Right lobe of liver (tissue), 6 donors: ENCODE results near the gene CD99. TPM values are rescaled to one million over a fixed set of nuclear protein-coding genes. Genes with fewer than 3 reads are reported as not detected.

Source experiments
- ATAC-seq, 4 donors: fragments of 200-7000 bp; cut with Tn5 transposase; one replicate each; pipeline ENCODE4 v1.9.1; 2020; ENCODE audit warnings: mild to moderate bottlenecking in 4 of 4, moderate library complexity in 4 of 4
- DNase-seq, 3 donors: peaks; one replicate each; pipeline ENCODE4 v3.0.0-alpha.2; 2020
- H3K27ac ChIP-seq, 3 donors: fragments of 200-600 bp; one replicate each; pipeline ENCODE4 v1.8.0; 2022
- H3K27me3 ChIP-seq, 2 donors: fragments of 200-600 bp; one replicate each; pipeline ENCODE4 v1.8.0; 2022
- H3K36me3 ChIP-seq, 4 donors: fragments of 200-600 bp; sonication (generic) in 1 of 4; one replicate each; pipeline versions ENCODE4 v1.5.1 to v1.8.0; 2017 to 2022; ENCODE audit warnings: control low read depth in 1 of 4
- H3K4me1 ChIP-seq, 4 donors: fragments of 200-600 bp; sonication (generic) in 1 of 4; one replicate each; pipeline versions ENCODE4 v1.5.1 to v1.8.0; 2017 to 2022; ENCODE audit warnings: control low read depth in 1 of 4
- H3K4me3 ChIP-seq, 3 donors: fragments of 200-600 bp; one replicate each; pipeline ENCODE4 v1.8.0; 2022
- H3K9me3 ChIP-seq, 4 donors: fragments of 200-600 bp; sonication (generic) in 1 of 4; one replicate each; pipeline versions ENCODE4 v1.5.1 to v1.8.0; 2017 to 2022; ENCODE audit warnings: control low read depth in 1 of 4
- POLR2A ChIP-seq: fragments of 450-650 bp; IDR thresholded peaks from one replicate; pipeline ENCODE4 v1.6.1; 2017; ENCODE audit warnings: antibody characterized with exemption, mild to moderate bottlenecking
- WGBS: methylation state at CpG from one replicate; pipeline ENCODE4 v1.1.6; 2018; ENCODE audit warnings: low coverage, low lambda C conversion rate; ENCODE audit not compliant: insufficient coverage; ENCODE audit errors: missing lambda C conversion rate; 5-methylcytosine and 5-hydroxymethylcytosine counted together
- intact Hi-C, 2 donors: fragments of 100-400 bp; cut with DNase I; formaldehyde crosslinking; loops; one replicate each; pipeline versions ENCODE4 v1.11.2 to v1.14.1; 2022
- total RNA-seq, 6 experiments: library from RNA; depleted of rRNA in 2 of 6; stranded (reverse); fragments of >200 nt in 2 of 6; fragmentation: NEBNext Ultra II Directional in 3 of 6; extraction: Animal tissue kit (Norgen Biotek cat#: 25700) in 3 of 6; gene quantifications; one replicate each; pipeline versions ENCODE4 v1.1.0 to v1.2.4, GENCODE V29; 2016 to 2023
- TF ChIP-seq, protein P1 (sequence below), 4 donors: fragments of 200-600 bp in 3 of 4; fragments of 450-650 bp in 1 of 4; IDR thresholded peaks; one replicate each; pipeline versions ENCODE4 v1.5.1 to v1.8.0; 2016 to 2022; ENCODE audit warnings: antibody characterized with exemption in 4 of 4, mild to moderate bottlenecking in 2 of 4
- donor health status: DM: no; HTN: yes; CAD: no.
- donor health status: DM: no; HTN: no; CAD: no.
- donor health status: DM: no; HTN: no; CAD: no.
- donor health status: DM: no; HTN: yes; CAD: no.
- donor health status: DM: no; HTN: yes; CAD: no.

The CD99 gene
- total RNA-seq, 6 experiments from 2014 or later = 88.5 to 139 (median 119) TPM

DNA sequence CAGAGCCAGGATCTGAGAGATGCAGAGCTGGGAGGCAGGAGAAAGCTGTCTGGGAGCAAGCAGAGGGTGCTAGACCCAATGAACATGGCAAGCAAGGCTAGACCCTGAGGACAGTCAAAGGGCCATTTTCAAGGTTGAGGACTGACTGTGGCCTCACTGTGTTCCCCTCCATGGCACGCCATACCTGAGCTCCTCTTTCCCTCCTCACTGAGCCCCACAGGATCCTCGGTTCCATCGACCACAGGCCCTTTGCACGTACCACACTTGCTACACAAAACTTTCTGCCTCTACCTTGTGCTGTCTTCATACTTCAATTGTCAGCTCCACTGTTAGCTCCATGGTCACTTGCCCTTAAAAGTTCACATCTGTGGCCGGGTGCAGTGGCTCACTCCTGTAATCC lies 45.5 kb upstream of the CD99 start:
- Histone ChIP-seq H3K27ac (no peak overlapping the region), H3K9me3 (no peaks in the 10 kb centered on the region), H3K36me3 (no peaks in the 10 kb centered on the region), H3K27me3 (no peaks in the 10 kb centered on the region), H3K4me1 (no peaks in the 10 kb centered on the region), H3K4me3 (no peak overlapping the region)
- TF ChIP-seq, protein P1, sequence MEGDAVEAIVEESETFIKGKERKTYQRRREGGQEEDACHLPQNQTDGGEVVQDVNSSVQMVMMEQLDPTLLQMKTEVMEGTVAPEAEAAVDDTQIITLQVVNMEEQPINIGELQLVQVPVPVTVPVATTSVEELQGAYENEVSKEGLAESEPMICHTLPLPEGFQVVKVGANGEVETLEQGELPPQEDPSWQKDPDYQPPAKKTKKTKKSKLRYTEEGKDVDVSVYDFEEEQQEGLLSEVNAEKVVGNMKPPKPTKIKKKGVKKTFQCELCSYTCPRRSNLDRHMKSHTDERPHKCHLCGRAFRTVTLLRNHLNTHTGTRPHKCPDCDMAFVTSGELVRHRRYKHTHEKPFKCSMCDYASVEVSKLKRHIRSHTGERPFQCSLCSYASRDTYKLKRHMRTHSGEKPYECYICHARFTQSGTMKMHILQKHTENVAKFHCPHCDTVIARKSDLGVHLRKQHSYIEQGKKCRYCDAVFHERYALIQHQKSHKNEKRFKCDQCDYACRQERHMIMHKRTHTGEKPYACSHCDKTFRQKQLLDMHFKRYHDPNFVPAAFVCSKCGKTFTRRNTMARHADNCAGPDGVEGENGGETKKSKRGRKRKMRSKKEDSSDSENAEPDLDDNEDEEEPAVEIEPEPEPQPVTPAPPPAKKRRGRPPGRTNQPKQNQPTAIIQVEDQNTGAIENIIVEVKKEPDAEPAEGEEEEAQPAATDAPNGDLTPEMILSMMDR (IDR thresholded peaks at IDR 0.05) = no peak
- no peak for TF ChIP-seq POLR2A
- DNase-seq (no peak), ATAC-seq (no peak)
- 100% methylated on average over 1 of the region's 5 CpGs for WGBS
- intact Hi-C loops = loop anchor here in 1 of 2 donors (10.0 kb wide), 1 partner anchor 159 kb away; no protein-coding TSS in a partner anchor

DNA sequence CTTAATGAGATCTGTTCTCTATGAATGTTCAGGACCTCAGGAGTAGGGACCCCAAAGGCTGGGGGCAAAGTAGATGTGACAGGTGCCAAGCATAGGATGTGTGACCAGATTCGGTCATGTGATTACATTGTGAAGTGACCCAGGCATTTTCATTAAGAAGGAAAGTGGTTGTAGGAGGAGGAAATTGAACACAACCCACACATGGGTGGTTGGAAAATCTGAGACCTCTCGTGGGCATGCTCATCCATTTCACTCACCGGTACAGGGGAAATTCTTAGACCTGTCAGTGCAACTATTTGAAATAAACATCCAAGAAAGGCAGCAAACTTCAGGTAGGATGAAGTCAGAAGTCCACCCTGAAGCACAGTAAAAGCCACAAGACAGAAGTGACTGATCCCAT lies 43.5 kb upstream of the CD99 start:
- intact Hi-C loops = loop anchor here in 1 of 2 donors (10.0 kb wide), 1 partner anchor 157 kb away; no protein-coding TSS in a partner anchor
- Histone ChIP-seq H3K4me1 (no peaks in the 10 kb centered on the region), H3K27ac (no peak overlapping the region), H3K27me3 (no peaks in the 10 kb centered on the region), H3K4me3 (no peak overlapping the region), H3K9me3 (no peaks in the 10 kb centered on the region), H3K36me3 (no peaks in the 10 kb centered on the region)
- 82% methylated on average over 3 of the region's 3 CpGs for WGBS
- DNase-seq = no peak
- ATAC-seq = no peak
- TF ChIP-seq POLR2A = no peak
- TF ChIP-seq, protein P1 (IDR thresholded peaks at IDR 0.05) = no peak

DNA sequence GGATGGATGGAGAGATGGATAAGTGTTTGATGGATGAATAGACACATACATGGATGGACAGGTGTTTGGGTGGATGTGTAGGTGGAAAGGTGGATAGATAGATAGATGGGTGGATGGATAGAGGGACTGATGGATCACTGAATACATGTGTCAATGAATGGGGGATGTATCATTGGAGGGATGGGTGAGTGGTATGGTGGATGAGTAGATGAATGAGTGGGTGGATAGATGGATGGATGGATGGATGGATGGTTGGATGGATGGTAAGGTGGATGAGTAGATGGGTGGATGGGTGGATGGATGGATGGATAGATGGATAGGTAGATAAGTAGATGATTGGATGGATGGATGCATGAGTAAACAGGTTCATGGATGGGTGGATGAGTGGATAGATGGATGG lies 41.1 kb upstream of the CD99 start:
- Histone ChIP-seq H3K4me3 (no peak overlapping the region), H3K4me1 (peaks cover 0 to 13% (median 0%) of the 10 kb centered on the region in 4 donors), H3K9me3 (no peaks in the 10 kb centered on the region), H3K27ac (no peak overlapping the region), H3K27me3 (no peaks in the 10 kb centered on the region), H3K36me3 (no peaks in the 10 kb centered on the region)
- intact Hi-C loops = loop anchor here in 1 of 2 donors (10.0 kb wide), 1 partner anchor 175 kb away; the partner anchor contains the start of gene GYG2
- no peak for DNase-seq
- TF ChIP-seq, protein P1 (IDR thresholded peaks at IDR 0.05) = no peak
- TF ChIP-seq POLR2A = no peak
- no peak for ATAC-seq

DNA sequence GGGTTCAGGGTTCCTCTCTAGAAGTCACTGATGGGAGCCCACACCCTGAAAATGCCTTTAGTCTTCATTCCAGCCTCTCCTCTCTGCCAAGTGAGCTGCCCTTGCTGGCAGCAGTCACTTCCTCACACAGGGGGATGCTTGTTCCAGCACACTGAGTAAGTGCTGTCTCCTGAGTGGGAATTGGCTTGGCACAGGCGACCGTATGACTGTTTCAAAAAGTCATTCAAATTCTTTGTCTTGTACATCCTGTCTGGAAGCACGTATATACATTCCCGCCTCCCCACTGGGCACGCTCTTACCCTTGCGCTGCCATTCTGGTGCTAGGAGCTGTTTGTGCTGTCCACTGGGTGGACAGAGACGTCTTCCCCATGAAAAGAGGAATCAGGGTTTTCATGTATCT lies 40.2 kb upstream of the CD99 start:
- 83% methylated on average over 2 of the region's 7 CpGs for WGBS
- Histone ChIP-seq H3K36me3 (no peaks in the 10 kb centered on the region), H3K9me3 (no peaks in the 10 kb centered on the region), H3K27ac (no peak overlapping the region), H3K4me3 (no peak overlapping the region), H3K27me3 (no peaks in the 10 kb centered on the region), H3K4me1 (peaks cover 0 to 21% (median 3%) of the 10 kb centered on the region in 4 donors)
- intact Hi-C loops = loop anchor here in 1 of 2 donors (10.0 kb wide), 1 partner anchor 174 kb away; the partner anchor contains the start of gene GYG2
- ATAC-seq (no peak), DNase-seq (no peak)
- TF ChIP-seq, protein P1 (IDR thresholded peaks at IDR 0.05) = no peak
- TF ChIP-seq POLR2A = no peak

DNA sequence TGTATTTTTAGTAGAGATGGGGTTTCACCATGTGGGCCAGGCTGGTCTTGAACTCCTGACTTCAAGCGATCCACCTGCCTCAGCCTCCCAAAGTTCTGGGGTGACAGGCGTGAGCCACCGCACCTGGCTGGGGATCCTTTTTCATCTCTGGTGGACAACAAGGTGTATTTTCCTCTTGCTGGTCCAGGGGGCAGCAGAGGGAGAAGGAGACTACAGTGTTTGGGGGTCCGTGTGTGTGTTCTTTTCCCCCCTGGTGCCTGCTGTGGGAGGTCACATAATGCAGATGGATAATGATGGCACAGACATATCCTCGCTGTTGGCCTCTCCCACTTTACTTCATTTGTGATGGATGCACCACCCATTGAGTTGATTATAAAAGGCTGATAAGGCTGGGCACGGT lies 39.0 kb upstream of the CD99 start:
- Histone ChIP-seq H3K27me3 (no peaks in the 10 kb centered on the region), H3K36me3 (no peaks in the 10 kb centered on the region), H3K4me3 (no peak overlapping the region), H3K4me1 (peaks cover 0 to 33% (median 8%) of the 10 kb centered on the region in 4 donors), H3K9me3 (no peaks in the 10 kb centered on the region), H3K27ac (no peak overlapping the region)
- no CpG with 5 or more reads among the region's 6 CpGs for WGBS
- intact Hi-C loops = loop anchor here in 1 of 2 donors (10.0 kb wide), 1 partner anchor 173 kb away; the partner anchor contains the start of gene GYG2
- TF ChIP-seq POLR2A = no peak
- TF ChIP-seq, protein P1 (IDR thresholded peaks at IDR 0.05) = peak in 2 of 4 donors; percentile 9 to 24
- ATAC-seq = no peak
- DNase-seq = no peak
